ENCODE results near the gene GJC3.
"Not testable (repeated sequence)": the region's sequence is repeated elsewhere in the genome, so short reads cannot be mapped to it uniquely, and the experiment has no call there.

Gene GJC3

GRCh38 chr7:99928994-99929729 is at the start of gene GJC3:
Gene GJC3 (minus strand): TSS chr7:99929620. CDS start chr7:99929620, 0 bp downstream.
- DNase-seq: peak; percentile 32

- no peak for DNase-seq
Observed at GRCh38 chr7:99976626-99977025, 47.2 kb upstream of the GJC3 start.

GRCh38 chr7:99975782-99976521 is 46.5 kb upstream of the GJC3 start, which contains the start of gene AZGP1:
Gene AZGP1 (minus strand): TSS chr7:99976031. CDS start chr7:99976020, 11 bp downstream.
- no peak for DNase-seq

- DNase-seq: no peak
Observed at GRCh38 chr7:99974681-99975080, 45.3 kb upstream of the GJC3 start.

GRCh38 chr7:99973817-99974216 is 44.4 kb upstream of the GJC3 start:
- not testable (repeated sequence) for DNase-seq

- DNase-seq: no peak
Observed at GRCh38 chr7:99971242-99971641, 41.8 kb upstream of the GJC3 start.

- DNase-seq: not testable (repeated sequence)
Observed at GRCh38 chr7:99969813-99970212, 40.4 kb upstream of the GJC3 start.

- no peak for DNase-seq
Observed at GRCh38 chr7:99969298-99969697, 39.9 kb upstream of the GJC3 start.

GRCh38 chr7:99958564-99959227 is 29.3 kb upstream of the GJC3 start:
- DNase-seq: no peak

- DNase-seq: no peak
Observed at GRCh38 chr7:99955247-99955646, 25.8 kb upstream of the GJC3 start.

GRCh38 chr7:99954643-99955042 is 25.2 kb upstream of the GJC3 start:
- not testable (repeated sequence) for DNase-seq

GRCh38 chr7:99953649-99954048 is 24.2 kb upstream of the GJC3 start:
- no peak for DNase-seq

- not testable (repeated sequence) for DNase-seq
Observed at GRCh38 chr7:99952649-99953048, 23.2 kb upstream of the GJC3 start.

- not testable (repeated sequence) for DNase-seq
Observed at GRCh38 chr7:99950819-99951218, 21.4 kb upstream of the GJC3 start.

GRCh38 chr7:99949645-99950228 is 20.3 kb upstream of the GJC3 start:
- no peak for DNase-seq

- DNase-seq: no peak
Observed at GRCh38 chr7:99947608-99948007, 18.2 kb upstream of the GJC3 start.

GRCh38 chr7:99944497-99945070 is 15.2 kb upstream of the GJC3 start:
- no peak for DNase-seq

- no peak for DNase-seq
Observed at GRCh38 chr7:99943641-99944496, 14.4 kb upstream of the GJC3 start.

- DNase-seq: no peak
Observed at GRCh38 chr7:99938296-99938695, 8.9 kb upstream of the GJC3 start.

- not testable (repeated sequence) for DNase-seq
Observed at GRCh38 chr7:99935009-99935408, 5.6 kb upstream of the GJC3 start.

GRCh38 chr7:99930376-99930775 is 956 bp upstream of the GJC3 start:
- DNase-seq: no peak

- no peak for DNase-seq
Observed at GRCh38 chr7:99929730-99930053, 272 bp upstream of the GJC3 start.

Measured in NCI-H510A treated with DMSO at 0.1 percent for 48 hours (cell line).